ENCODE data around the gene SNAI1.

SNAI1 gene

DNA sequence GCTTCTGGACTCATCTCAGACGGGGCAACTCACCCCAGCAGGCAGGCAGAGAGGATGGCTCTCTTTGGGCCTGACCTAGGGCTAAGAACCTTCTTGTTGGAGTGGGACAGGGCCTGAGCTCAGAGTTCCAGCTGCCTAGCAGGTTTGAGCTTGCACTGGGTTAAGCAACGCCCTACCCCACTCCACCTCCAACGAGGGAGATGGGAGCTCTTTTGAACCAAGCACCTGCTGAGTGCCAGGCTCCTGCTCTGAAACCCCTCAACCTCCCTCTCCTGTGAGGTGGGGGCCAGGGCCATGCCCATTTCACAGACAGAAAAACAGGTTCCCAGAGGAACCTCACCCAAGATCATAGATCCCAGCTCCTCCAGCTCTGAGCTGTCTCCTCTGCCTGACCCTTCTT is 54.3 kb downstream of the SNAI1 start:
- Histone ChIP-seq H3K27me3 (replicated peaks in 2 of 5; ENCODE audit: control insufficient read depth in 4 of 5, insufficient read depth in 5 of 5, low read length in 4 of 5) (no peaks in the 10 kb centered on the region), H3K4me1 (ENCODE audit: control extremely low read depth in 1 of 4, control insufficient read depth in 4 of 4, insufficient read depth in 4 of 4, low read length in 3 of 4) (peaks cover 0 to 25% (median 6%) of the 10 kb centered on the region in 4 experiments), H3K36me3 (ENCODE audit: control insufficient read depth in 4 of 4, insufficient read depth in 4 of 4, low read length in 3 of 4) (no peaks in the 10 kb centered on the region), H3K4me3 (ENCODE audit: control insufficient read depth in 1 of 7, extremely low read depth in 1 of 7, insufficient read depth in 4 of 7, low read depth in 2 of 7, low read length in 6 of 7) (no peak overlapping the region), H3K9me3 (ENCODE audit: control extremely low read depth in 1 of 5, control insufficient read depth in 4 of 5, insufficient read depth in 2 of 5, low read depth in 1 of 5, low read length in 4 of 5) (no peaks in the 10 kb centered on the region), H3K27ac (ENCODE audit: insufficient read depth in 1 of 2, low read depth in 1 of 2, low read length in 2 of 2, poor library complexity in 1 of 2, severe bottlenecking in 2 of 2) (no peak overlapping the region)
- ChIA-PET POLR2A (interaction anchor here (0.6 kb wide), 1 partner anchor 10 kb away, joined by 4 read pairs; no protein-coding TSS in a partner anchor), CTCF (interaction anchor here (0.9 to 2.5 kb wide), 8 partner anchors 8 to 56 kb away, joined by 3 to 9 read pairs (median 4); no protein-coding TSS in a partner anchor)
- 82% methylated on average over 3 of the region's 3 CpGs for WGBS (ENCODE audit: insufficient coverage)
- DNase-seq = no peak

DNA sequence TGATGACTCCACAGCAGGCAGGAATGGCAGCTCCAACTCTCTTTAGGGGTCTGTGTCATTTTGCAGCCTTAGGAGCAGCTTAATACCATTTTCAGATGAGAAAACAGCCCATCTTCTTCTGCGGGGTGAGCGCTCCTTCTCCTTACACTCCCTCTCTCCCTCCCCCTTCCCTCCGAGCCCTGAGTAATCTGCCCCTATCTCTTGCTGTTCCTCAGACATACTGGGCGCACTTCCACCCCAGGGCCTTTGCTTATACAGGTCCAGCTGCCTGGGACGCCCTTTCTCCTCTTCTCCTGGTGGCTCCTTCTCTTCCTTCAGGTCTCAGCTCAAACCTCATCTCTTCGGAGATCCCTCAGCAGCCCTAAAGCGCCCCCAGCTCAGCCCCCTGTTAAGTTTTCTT is 54.8 kb downstream of the SNAI1 start:
- DNase-seq = no peak
- no peak overlapping the region for H3K27ac ChIP-seq (ENCODE audit: insufficient read depth in 1 of 2, low read depth in 1 of 2, low read length in 2 of 2, poor library complexity in 1 of 2, severe bottlenecking in 2 of 2)
- no peaks in the 10 kb centered on the region for H3K9me3 ChIP-seq (ENCODE audit: control extremely low read depth in 1 of 5, control insufficient read depth in 4 of 5, insufficient read depth in 2 of 5, low read depth in 1 of 5, low read length in 4 of 5)
- WGBS (ENCODE audit: insufficient coverage) = 100% methylated on average over 6 of the region's 7 CpGs
- H3K4me3 ChIP-seq (ENCODE audit: control insufficient read depth in 1 of 7, extremely low read depth in 1 of 7, insufficient read depth in 4 of 7, low read depth in 2 of 7, low read length in 6 of 7) = no peak overlapping the region
- H3K4me1 ChIP-seq (ENCODE audit: control extremely low read depth in 1 of 4, control insufficient read depth in 4 of 4, insufficient read depth in 4 of 4, low read length in 3 of 4) = peaks cover 0 to 25% (median 6%) of the 10 kb centered on the region in 4 experiments
- ChIA-PET CTCF (interaction anchor here (0.9 to 2.5 kb wide), 8 partner anchors 9 to 57 kb away, joined by 3 to 9 read pairs (median 4); no protein-coding TSS in a partner anchor), POLR2A (interaction anchor here (0.6 kb wide), 1 partner anchor 9 kb away, joined by 4 read pairs; no protein-coding TSS in a partner anchor)
- H3K27me3 ChIP-seq (replicated peaks in 2 of 5; ENCODE audit: control insufficient read depth in 4 of 5, insufficient read depth in 5 of 5, low read length in 4 of 5) = no peaks in the 10 kb centered on the region
- no peaks in the 10 kb centered on the region for H3K36me3 ChIP-seq (ENCODE audit: control insufficient read depth in 4 of 4, insufficient read depth in 4 of 4, low read length in 3 of 4)

GRCh38 chr20:50038169-50038568 is 55.4 kb downstream of the SNAI1 start:
- peaks cover 0 to 25% (median 6%) of the 10 kb centered on the region in 4 experiments for H3K4me1 ChIP-seq (ENCODE audit: control extremely low read depth in 1 of 4, control insufficient read depth in 4 of 4, insufficient read depth in 4 of 4, low read length in 3 of 4)

More at GRCh38 chr20:50038169-50038568, 55.4 kb downstream of the SNAI1 start:
- no peaks in the 10 kb centered on the region for H3K9me3 ChIP-seq (ENCODE audit: control extremely low read depth in 1 of 5, control insufficient read depth in 4 of 5, insufficient read depth in 2 of 5, low read depth in 1 of 5, low read length in 4 of 5)
- POLR2A ChIA-PET = no interaction called here
- CTCF ChIA-PET = interaction anchor here (0.7 to 2.5 kb wide), 6 partner anchors 25 to 59 kb away, joined by 3 to 9 read pairs (median 4); no protein-coding TSS in a partner anchor
- DNase-seq = no peak
- 98% methylated on average over 5 of the region's 6 CpGs for WGBS (ENCODE audit: insufficient coverage)
- no peak overlapping the region for H3K4me3 ChIP-seq (ENCODE audit: control insufficient read depth in 1 of 7, extremely low read depth in 1 of 7, insufficient read depth in 4 of 7, low read depth in 2 of 7, low read length in 6 of 7)
- no peaks in the 10 kb centered on the region for H3K36me3 ChIP-seq (ENCODE audit: control insufficient read depth in 4 of 4, insufficient read depth in 4 of 4, low read length in 3 of 4)
- H3K27ac ChIP-seq (ENCODE audit: insufficient read depth in 1 of 2, low read depth in 1 of 2, low read length in 2 of 2, poor library complexity in 1 of 2, severe bottlenecking in 2 of 2) = no peak overlapping the region
- H3K27me3 ChIP-seq (replicated peaks in 2 of 5; ENCODE audit: control insufficient read depth in 4 of 5, insufficient read depth in 5 of 5, low read length in 4 of 5) = no peaks in the 10 kb centered on the region
